Fibroblast of peridontal ligament (primary cell): ENCODE measurements around the gene L1CAM.
A peak's percentile ranks its signal among the peaks of the same experiment; 100 is the strongest.

Experiments used
- DNase-seq: peaks from one replicate; pipeline ENCODE4 v3.0.0-alpha.2; 2010; ENCODE audit errors: extremely low read depth

Gene L1CAM, protein sequence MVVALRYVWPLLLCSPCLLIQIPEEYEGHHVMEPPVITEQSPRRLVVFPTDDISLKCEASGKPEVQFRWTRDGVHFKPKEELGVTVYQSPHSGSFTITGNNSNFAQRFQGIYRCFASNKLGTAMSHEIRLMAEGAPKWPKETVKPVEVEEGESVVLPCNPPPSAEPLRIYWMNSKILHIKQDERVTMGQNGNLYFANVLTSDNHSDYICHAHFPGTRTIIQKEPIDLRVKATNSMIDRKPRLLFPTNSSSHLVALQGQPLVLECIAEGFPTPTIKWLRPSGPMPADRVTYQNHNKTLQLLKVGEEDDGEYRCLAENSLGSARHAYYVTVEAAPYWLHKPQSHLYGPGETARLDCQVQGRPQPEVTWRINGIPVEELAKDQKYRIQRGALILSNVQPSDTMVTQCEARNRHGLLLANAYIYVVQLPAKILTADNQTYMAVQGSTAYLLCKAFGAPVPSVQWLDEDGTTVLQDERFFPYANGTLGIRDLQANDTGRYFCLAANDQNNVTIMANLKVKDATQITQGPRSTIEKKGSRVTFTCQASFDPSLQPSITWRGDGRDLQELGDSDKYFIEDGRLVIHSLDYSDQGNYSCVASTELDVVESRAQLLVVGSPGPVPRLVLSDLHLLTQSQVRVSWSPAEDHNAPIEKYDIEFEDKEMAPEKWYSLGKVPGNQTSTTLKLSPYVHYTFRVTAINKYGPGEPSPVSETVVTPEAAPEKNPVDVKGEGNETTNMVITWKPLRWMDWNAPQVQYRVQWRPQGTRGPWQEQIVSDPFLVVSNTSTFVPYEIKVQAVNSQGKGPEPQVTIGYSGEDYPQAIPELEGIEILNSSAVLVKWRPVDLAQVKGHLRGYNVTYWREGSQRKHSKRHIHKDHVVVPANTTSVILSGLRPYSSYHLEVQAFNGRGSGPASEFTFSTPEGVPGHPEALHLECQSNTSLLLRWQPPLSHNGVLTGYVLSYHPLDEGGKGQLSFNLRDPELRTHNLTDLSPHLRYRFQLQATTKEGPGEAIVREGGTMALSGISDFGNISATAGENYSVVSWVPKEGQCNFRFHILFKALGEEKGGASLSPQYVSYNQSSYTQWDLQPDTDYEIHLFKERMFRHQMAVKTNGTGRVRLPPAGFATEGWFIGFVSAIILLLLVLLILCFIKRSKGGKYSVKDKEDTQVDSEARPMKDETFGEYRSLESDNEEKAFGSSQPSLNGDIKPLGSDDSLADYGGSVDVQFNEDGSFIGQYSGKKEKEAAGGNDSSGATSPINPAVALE

DNA sequence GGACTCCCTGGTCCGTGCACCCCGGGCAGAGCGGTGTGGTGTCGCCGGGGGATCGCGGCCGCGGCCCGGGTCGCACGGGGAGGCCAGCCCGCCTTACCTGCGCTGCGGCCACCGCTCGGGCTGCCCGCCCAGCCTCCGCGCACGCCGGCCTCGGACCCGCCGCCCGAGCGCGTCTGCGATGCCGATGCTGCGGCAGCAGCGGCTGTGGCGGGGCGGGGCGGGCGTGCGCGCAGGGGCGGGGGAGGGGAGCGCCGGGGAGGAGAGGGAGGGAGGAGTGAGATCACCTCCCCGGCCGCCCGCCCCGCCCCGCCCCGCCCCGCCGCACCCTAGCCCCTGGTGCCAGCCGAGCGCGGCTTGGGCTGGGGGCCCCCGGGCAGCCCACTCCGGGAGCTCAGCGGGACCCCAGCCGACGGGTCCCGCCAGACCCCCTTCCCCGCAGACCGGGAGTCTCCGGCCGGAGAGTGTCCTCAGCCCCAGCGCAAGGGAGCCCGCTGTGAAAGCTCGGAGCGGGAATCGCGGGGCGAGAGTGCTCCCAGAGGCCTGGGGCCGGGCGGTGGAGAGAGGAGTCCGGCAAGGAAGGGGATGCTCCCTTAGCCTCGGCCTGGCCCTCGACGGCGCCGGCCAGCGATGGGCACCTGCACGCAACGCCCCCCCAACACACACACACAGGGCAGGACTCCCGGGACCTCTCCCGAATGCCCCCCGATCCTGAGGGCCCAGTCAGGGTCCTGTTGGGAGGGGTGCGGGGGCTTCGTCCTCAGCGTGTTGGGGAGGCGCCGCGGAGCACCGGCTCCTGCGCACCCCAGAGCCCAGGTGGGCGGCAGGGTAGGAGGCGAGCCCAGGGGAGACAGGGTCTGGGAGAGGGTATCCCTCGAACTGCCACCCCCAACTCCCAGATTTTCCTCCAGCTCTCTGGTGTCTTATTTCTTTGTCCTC lies at the start of gene L1CAM:
Gene L1CAM, minus strand, starts transcription at position 206 of the 936 bp plus-strand sequence. CDS start 10,337 bp downstream, outside the sequence.
- DNase-seq: no peak

DNA sequence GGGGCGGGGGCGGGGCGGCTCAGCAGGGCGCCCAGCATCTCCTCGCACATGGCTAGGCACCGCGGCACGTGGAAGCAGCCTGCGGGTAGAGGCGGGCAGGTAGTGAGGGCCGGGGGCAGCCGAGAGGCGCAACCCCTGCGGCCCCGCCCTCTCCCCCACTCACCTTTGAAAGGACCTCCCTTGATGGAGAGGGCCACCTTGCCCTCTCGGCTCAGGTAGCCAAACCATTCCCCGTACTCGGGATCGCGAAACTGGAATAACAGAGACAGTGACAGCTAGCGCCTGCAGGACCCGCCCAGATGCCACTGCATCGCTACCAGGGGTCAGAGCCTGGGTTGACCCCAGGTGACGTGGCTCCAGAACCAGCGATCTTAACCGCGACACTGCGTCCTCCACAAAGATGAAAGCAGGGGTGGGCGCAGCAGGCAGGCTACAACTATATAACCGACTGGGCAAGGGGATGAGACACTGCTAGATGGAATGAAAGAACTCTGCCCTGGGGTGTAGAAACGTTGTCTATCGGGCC lies 49.4 kb upstream of the L1CAM start:
- DNase-seq: no peak

DNA sequence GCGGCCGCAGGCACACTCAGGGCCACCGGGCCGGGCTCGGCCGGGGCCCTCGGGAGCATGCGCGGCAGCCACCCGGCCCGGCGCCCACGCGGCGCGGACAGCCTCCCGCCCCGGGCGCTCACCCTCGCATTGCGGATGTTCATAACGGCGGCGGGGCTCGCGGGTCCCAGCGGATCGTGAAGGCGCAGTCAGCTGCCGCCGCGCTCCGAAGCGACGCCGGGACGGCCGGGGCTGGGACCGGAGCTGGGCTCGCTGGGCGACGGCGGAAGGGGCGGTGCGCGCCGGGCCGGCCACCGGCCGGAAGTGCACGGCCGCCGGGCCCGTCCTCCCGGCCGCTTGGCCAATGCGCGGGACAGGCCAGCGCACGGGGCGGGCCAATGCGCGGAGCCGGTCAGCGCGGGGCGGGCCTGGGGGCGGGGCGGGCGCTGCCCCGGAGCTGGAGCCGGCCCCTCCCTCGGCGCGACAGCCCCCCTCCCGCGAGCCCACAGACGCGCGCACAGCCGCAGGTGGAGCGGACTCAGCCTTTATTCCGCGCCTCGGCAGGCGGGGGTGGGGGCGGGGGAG lies 48.9 kb upstream of the L1CAM start, which contains the start of gene NAA10:
Gene NAA10, minus strand, starts transcription at position 276 of the 564 bp plus-strand sequence. Its CDS starts 133 bp downstream, at position 143.
- peak; percentile 40 for DNase-seq

DNA sequence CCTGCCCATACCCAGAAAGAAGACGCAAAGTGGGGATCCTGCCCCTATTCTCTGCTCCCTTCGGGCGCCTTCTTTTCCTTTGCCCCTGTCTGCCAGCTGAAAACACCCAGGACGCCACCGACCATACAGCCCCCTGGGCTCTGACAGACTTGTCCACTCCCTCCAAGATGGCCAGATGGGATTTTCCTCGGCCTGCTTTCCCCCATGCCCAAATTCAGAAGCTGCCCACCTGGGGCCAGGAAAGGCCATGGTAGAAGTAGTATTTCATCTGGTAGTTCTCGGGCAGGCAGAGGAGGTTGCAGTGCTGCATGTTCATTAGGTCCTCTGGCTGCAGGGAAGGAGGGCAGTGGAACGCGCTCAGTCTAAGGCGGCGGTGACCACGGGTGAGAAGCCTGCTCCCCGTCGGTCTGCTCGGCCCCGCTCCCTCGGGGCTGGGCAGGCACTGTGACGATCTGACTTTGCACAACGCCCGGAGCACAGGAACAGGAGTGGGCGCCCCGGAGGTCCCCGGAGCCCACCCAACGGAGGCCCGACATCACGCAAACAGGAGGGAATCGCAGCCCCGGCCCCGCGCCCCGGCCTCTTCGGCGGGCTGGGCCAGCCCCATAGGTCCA lies 48.3 kb upstream of the L1CAM start:
- DNase-seq: no peak

DNA sequence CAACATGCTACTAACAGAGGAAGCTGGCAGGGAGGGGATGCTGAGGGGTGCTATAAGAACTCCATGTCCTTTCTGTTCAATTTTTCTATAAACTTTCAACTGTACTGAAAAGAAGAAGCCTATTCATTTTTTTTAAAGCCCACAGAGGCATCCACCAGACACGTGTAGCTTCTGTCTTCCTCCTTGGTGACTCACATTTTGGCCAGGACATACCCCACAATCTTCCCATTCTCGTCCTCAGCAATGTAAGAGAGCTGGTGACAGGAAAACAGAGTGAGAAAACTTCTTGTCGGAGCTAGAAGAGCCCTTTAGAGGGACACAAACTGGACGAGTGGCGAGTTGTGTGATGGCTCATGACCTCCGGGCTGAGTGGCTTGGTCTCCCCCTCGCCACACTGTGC lies 47.8 kb upstream of the L1CAM start:
- no peak for DNase-seq

DNA sequence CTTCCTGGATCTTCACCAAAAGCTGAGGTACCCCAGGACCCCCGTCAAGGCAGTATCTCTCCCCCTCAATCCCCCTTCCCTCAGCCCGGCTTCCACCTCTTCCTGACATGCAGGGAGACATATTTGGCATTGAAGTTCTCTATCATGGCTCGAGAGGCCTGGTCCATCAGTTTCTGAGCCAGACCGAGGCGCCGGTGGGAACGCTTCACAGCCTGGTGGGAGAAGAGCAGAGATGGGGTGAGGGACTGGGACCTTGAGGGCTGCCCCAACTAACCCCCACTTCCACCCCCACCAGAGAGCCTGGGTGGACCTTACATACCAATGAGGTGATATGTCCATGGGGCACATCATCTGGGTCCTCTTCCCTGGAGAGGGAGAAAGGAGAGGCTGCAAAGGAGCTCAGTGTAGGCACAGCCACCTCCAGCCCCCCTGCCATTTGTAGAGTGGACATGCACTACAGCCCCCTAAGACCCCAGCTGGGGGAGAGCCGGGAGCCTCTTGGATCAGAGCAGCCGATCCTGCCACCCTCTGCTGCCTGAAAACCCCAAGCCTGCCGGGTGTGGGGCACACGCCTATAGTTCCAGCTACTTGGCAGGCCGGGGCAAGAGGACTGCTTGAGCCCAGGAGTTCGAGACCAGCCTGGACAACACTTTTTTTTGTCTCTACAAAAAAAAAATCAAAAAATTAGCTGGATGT lies 46.4 kb upstream of the L1CAM start:
- no peak for DNase-seq

DNA sequence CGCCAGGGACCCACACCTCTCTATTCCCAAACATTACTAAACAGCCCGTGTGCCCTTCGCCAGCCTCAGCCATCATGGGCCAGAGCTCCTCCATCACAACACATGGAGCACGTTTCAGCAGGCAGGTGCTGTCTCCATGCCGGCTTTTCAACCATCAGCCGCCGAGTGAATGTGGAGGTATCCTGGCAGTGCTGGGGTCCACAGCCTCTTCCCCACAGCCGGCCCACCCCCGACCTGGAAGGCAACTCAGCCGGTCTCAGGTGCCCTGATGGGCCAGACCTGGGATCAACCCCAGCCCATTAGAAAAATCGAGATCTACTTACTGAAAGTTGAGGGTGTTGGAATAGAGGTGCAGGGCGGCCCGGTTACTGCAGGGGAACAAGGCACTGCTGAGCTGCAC lies 45.8 kb upstream of the L1CAM start:
- no peak for DNase-seq

DNA sequence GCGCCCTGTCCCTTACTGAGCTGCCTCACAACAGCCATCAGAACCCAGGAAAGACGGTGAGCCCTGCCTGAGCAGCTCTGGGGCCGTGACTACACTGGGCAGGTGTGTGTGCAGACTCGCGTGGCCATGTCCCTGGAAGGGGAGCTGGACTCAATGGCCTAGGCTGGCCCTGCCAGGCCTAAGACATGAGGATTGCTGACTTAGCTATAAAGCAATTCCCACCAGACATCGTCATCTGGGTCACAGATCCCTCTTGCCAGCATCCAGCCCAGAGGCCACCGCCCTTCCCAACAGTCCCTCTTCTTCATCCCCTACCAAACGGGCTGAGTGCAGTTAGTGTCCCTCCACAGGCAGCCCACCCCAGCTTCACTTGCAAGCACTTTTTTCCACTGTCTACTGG lies 45.2 kb upstream of the L1CAM start:
- DNase-seq: no peak

DNA sequence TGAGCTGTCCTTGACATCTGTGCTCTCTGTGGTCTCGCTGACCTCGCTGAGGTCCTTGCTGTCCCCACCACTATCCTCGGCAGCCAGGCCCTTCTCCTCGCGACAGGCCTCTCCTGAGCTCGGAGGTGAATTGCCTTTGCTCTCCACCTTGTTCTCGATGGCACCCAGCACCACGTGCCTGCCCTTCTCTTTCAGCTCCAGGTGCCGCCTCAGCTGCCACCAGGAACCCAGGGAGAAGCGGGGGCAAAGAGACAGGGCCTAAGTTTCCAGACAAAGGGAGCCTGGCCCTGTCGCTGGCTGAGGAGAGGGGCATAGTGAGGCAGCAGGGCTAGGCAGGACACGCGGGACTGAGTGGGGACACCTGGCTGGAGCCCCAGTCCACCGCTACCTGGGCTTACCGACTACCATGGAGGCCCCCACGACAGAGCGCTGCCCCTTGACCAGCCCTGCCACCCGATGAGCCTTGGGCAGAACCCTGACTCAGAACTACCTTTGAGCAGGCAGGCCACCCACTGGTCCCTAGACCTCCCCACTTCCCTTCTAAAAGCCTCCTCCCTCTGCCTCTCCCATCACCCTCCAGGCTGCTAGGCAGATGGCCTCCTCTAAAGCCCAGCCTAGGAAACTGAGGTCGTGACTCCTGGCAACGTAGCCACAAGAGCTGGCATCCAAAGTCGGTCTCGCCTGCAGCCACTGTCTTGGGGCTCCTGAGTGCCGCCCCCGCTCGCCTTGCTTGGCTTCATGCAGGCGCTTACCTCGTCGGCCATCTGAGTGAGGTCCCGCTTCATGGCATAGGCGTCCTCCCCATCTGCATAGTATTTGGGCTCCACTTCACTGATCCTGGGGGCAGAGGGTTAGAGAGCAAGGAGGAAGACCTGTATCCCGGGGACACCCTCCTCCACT lies 44.3 kb upstream of the L1CAM start:
- no peak for DNase-seq

DNA sequence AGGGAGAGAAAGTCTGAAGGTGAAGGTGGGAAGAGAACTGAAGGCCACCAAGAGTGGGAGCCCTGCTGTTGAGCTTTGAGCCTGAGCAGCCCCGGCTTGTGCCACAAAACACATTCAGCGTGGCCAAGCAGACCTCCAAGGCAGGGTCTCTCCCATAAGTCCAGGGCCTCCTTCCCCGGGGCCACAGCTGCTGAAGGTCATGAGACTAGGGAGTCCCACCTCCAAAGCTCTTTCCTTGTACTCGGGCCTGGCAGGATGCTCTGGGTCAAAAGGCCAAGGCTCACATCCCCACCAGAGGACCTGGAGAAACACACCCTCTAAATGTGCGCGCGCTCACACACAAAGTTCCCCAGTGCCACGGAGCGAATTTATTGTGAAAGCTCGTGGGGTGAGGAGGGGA lies 43.6 kb upstream of the L1CAM start:
- DNase-seq: no peak

DNA sequence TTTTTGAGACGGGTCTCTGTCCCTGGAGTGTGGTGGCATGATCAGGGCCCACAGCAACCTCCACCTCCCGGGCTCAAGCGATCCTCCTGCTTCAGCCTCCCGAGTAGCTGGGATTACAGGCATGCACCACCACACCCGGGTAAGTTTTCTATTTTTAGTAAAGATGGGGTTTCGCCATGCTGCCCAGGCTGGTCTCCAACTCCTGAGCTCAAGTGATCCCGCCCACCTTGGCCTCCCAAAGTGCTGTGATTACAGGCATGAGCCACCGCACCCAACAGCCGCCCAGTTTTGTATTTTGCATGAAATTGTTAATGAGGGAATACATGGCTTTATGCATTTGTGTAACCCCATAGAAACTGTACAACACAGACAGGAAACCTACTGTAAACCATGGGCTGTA lies 42.9 kb upstream of the L1CAM start:
- DNase-seq: no peak

DNA sequence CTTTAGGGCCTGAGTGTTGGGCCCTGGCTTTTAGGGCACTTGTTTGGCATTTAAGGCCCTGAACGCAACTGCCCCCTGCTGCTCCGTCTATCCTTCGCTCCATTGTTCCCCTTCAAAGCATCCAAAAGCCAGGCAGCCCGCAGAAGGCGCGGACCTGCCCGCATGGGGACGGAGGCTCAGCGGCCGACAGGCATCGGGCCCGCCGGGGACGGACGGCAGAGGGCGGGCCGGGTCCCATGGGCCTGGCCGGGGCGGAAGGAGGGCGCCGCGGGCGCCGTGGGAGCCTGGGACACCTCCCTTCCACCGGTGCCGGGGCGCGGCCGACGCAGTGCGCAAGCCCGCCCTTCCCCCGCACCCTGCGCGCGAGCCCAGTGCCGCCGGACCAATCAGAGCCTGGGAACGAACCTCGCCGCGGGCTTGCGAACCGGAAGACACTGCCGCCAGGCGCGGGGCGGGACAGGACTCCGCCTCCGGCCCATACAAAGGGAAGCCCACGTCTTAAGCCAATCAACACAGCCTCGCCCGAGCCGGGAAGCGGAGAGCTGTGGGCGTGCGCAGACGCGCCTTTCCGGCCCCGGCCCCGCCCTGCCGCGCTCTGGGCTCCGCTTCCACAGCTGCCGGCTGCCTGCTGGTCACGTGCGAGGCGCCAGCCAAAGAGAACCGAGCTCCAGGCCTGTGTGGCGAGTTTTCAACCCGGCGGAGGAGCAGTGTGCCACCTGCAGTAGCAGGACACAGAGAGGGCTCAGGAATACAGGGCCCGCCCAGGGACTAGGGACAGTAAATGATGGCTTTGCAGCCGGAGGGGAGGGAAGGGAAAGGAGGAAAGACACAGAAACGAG lies 42.2 kb upstream of the L1CAM start:
- peak; percentile 95 for DNase-seq

DNA sequence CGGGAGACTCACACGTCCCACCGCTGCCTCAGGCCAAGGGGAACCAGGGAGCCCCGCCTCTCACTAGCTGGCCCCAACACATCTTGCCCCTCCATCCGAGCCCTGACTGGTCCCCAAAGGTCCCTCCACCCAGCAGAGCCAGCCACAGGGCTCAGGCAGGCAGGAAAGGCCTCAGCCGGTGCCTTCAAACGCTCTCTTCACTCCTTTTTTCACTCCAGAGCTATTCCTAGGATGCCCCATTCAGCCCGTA lies 41.6 kb upstream of the L1CAM start:
- no peak for DNase-seq

DNA sequence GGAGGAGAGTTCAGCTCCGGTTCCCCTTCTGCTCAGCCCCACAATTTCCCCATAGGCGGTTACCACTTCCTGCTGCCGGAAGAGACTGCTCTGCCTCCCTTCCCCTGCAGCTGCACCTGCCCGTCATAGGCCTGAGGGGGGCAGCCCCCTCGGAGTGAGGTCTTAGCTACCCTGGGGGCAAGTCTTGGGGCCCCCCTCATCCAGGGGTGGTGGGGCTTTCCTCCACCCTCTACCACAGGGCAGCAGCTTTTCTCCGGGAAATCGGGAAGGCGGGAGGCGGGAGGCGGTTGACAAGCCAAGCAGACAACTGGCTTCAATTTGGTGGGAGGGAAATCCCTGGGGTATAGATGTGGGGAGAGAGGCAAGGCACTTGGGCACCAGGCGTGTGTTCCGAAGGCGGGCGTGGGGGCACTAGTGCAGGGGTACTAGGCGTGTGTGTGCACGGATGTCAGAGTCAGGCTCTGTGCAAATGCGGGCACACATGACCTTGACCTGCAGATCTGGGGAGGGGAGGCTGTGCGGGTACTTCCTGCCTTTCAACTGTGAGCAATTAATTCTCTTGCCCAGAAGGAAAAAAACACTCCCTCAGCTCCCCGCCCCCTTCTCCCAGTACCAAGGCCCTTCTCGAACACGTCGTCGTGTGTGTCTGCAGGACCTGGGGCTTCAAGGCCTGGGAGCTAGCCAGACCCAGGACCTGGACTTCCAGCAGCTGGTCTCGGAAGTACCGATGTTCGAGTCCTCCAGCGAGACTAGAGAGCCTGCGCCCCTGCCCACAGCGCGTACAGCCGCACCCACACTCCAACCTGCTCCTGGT lies 41.1 kb upstream of the L1CAM start:
- DNase-seq: no peak

DNA sequence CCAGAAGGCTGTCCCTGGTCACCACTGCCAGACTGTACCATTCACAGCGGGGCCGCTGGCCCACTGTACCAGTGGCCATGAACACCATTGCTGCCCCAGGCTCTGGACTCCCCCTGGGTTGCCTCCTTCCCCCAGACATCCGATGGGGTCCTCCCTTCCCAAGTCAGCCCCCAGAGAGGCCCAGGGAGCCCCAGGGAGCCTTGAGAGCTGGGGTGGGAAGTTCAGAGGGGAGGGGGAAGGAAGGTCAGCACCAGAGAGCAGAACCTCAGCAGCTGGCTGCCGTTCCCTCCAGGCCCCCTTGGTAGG lies 40.5 kb upstream of the L1CAM start:
- DNase-seq: no peak

DNA sequence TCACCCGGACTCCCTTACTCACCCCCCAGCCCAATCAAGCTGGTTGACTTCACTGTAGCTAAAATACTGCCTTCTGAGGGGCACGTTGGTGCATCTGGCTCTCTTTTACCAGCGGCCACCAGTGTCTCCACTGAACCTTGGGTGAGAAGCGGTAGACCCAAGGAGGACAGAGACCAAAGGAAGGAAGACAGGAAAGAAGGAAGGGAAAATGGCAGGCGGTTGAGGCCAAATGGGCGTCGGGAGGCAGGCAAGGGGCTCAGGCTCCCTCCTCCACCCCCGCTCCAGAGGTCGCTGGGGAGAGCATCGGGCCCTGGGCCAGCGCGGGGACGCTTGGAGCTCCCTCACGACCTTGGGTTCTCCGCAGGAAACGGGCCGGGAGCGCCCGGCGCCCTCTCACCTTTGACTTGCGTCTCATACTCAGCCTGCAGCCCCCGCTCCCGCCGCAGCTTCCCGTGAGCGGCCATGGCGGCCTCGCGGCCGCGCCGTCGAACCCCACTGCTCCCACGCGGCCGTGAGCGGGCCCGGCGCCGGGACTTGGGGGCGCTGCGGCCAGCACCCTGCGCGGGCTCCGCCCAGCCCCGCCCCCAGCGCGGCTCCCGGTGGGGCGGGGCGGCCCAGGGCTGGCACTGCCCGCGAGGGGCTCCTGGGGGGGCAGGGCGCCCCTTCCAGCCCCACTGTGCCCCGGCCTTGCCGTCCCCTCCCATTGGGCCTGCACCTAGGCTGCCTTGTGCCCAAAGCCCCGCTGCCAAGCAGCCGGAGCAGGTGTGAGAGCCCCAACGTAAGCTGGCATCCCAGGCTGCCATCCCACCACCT lies 40.0 kb upstream of the L1CAM start, which contains the start of gene ARHGAP4:
Gene ARHGAP4, minus strand, starts transcription at position 526 of the 813 bp plus-strand sequence. Its CDS starts 62 bp downstream, at position 464.
- no peak for DNase-seq
